ENCODE data around the gene NOP9.

GRCh38 chr14:24291446-24292117 lies 8.1 kb upstream of the NOP9 start:
- TF ChIP-seq, protein P1, sequence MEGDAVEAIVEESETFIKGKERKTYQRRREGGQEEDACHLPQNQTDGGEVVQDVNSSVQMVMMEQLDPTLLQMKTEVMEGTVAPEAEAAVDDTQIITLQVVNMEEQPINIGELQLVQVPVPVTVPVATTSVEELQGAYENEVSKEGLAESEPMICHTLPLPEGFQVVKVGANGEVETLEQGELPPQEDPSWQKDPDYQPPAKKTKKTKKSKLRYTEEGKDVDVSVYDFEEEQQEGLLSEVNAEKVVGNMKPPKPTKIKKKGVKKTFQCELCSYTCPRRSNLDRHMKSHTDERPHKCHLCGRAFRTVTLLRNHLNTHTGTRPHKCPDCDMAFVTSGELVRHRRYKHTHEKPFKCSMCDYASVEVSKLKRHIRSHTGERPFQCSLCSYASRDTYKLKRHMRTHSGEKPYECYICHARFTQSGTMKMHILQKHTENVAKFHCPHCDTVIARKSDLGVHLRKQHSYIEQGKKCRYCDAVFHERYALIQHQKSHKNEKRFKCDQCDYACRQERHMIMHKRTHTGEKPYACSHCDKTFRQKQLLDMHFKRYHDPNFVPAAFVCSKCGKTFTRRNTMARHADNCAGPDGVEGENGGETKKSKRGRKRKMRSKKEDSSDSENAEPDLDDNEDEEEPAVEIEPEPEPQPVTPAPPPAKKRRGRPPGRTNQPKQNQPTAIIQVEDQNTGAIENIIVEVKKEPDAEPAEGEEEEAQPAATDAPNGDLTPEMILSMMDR (IDR thresholded peaks at IDR 0.05; ENCODE audit: low read length) = no peak
- no peak for TF ChIP-seq EZH2 (IDR thresholded peaks at IDR 0.05; ENCODE audit: borderline replicate concordance, low read length)
